ENCODE data around the gene SPRYD7.

Gene SPRYD7

GRCh38 chr13:49936968-49937273, 781 bp upstream of the SPRYD7 start:
- CTCF ChIA-PET = interaction anchor here (0.8 to 1.4 kb wide), 6 partner anchors 9 to 285 kb away, joined by 3 to 7 read pairs (median 4); partner anchors contain the start of gene TRIM13
- Histone ChIP-seq H3K27ac (ENCODE audit: extremely low read depth, low read depth, low read length) (no peak overlapping the region), H3K9me3 (ENCODE audit: control insufficient read depth, insufficient read depth, low read depth, low read length) (no peaks in the 10 kb centered on the region), H3K4me3 (ENCODE audit: low read depth, low read length) (peak overlapping the region; percentile 94), H3K4me1 (ENCODE audit: control insufficient read depth, insufficient read depth, low read length) (peaks cover 4% of the 10 kb centered on the region; the same call in 1 of the 2 replicates), H3K36me3 (ENCODE audit: control insufficient read depth in 2 of 2, insufficient read depth in 1 of 2, low read length in 2 of 2) (no peaks in the 10 kb centered on the region)
- POLR2A ChIA-PET = interaction anchor here (1.0 to 1.4 kb wide), 2 partner anchors 11 to 144 kb away, joined by 3 to 9 read pairs; partner anchors contain the start of gene KPNA3
- TF ChIP-seq ZNF664 (tag by site-specific recombination; IDR thresholded peaks at IDR 0.05) (no peak), ZNF654 (tag by site-specific recombination; IDR thresholded peaks at IDR 0.05; ENCODE audit: low read depth) (no peak), ZNF184 (tag by site-specific recombination; IDR thresholded peaks at IDR 0.05) (no peak), ZNF132 (tag by site-specific recombination; IDR thresholded peaks at IDR 0.05; ENCODE audit: borderline replicate concordance) (no peak), MZF1 (tag by site-specific recombination; IDR thresholded peaks at IDR 0.05; ENCODE audit: borderline replicate concordance) (no peak), ZNF544 (tag by site-specific recombination; IDR thresholded peaks at IDR 0.05) (no peak), MYNN (tag by site-specific recombination; IDR thresholded peaks at IDR 0.05; ENCODE audit: borderline replicate concordance) (no peak), ZNF223 (tag by site-specific recombination; IDR thresholded peaks at IDR 0.05) (no peak), GLI4 (tag by site-specific recombination; IDR thresholded peaks at IDR 0.05) (no peak), ZNF513 (tag by site-specific recombination; IDR thresholded peaks at IDR 0.05) (no peak), ZIC2 (tag by site-specific recombination; IDR thresholded peaks at IDR 0.05) (0 out of 2 replicates have a peak, but pooled peaks have one; percentile 9), MEIS1 (CRISPR knock-in tag; IDR thresholded peaks at IDR 0.05; ENCODE audit: borderline replicate concordance) (no peak), ZNF19 (tag by site-specific recombination; IDR thresholded peaks at IDR 0.05; ENCODE audit: low read depth) (no peak), ZBTB11 (tag by site-specific recombination; conservative IDR thresholded peaks at IDR 0.05; ENCODE audit: low read depth) (no peak), ZNF645 (tag by site-specific recombination; IDR thresholded peaks at IDR 0.05) (no peak), KLF8 (tag by site-specific recombination; IDR thresholded peaks at IDR 0.05) (no peak), ZNF488 (tag by site-specific recombination; IDR thresholded peaks at IDR 0.05) (no peak), ZBTB20 (tag by site-specific recombination; IDR thresholded peaks at IDR 0.05) (peak; percentile 68), PRDM10 (tag by site-specific recombination; IDR thresholded peaks at IDR 0.05) (no peak), ZNF248 (tag by site-specific recombination; IDR thresholded peaks at IDR 0.05) (no peak), ZNF621 (tag by site-specific recombination; IDR thresholded peaks at IDR 0.05) (no peak), EGR2 (tag by site-specific recombination; IDR thresholded peaks at IDR 0.05; ENCODE audit: low read depth) (peak; percentile 55; the same call in 1 of the 2 replicates), ZNF639 (tag by site-specific recombination; IDR thresholded peaks at IDR 0.05) (no peak), FEZF1 (tag by site-specific recombination; IDR thresholded peaks at IDR 0.05) (no peak), ZNF239 (tag by site-specific recombination; IDR thresholded peaks at IDR 0.05) (no peak), ZNF24 (tag by site-specific recombination; IDR thresholded peaks at IDR 0.05) (no peak), ZNF175 (tag by site-specific recombination; IDR thresholded peaks at IDR 0.05) (no peak), ZBTB1 (tag by site-specific recombination; IDR thresholded peaks at IDR 0.05) (no peak)
